Naive thymus-derived CD8-positive, alpha-beta T cell (primary cell): ENCODE measurements around the gene SLC34A2. TPM values are rescaled to one million over a fixed set of nuclear protein-coding genes. Genes with fewer than 3 reads are reported as not detected.
"Not testable (repeated sequence)": the region's sequence is repeated elsewhere in the genome, so short reads cannot be mapped to it uniquely, and the experiment has no call there.

Source experiments
- ATAC-seq, 2 donors: fragments of 150-1000 bp; cut with Tn5 transposase in 1 of 2; sonication (Bioruptor Pico), chemical (Tn5 transposase) in 1 of 2; 1 replicate in 1 of 2; 2 replicates in 1 of 2; pipeline ENCODE4 v1.10.0; 2021; ENCODE audit warnings: mild to moderate bottlenecking in 2 of 2, moderate library complexity in 2 of 2
- POLR2A ChIA-PET: fragments of 350-600 bp; sonication (Branson Sonifier 250); formaldehyde crosslinking; loops from one replicate; lab custom pipeline; 2021; ENCODE audit warnings: antibody characterized with exemption; lab: Charles Lee
- DNase-seq, 10 donors: peaks; one replicate each; pipeline versions ENCODE4 v3.0.0 to v3.0.0-alpha.2; 2020 to 2022
- H3K27ac Mint-ChIP-seq, 10 donors: one replicate each; pipeline ENCODE4 v1.8.0; 2020 to 2022; ENCODE audit warnings: mild to moderate bottlenecking in 10 of 10, mixed read lengths in 10 of 10, moderate library complexity in 4 of 10, inconsistent platforms in 1 of 10
- H3K27me3 Mint-ChIP-seq, 5 donors: one replicate each; pipeline ENCODE4 v1.8.0; 2021 to 2022; ENCODE audit warnings: mixed read lengths in 5 of 5
- H3K36me3 Mint-ChIP-seq, 3 donors: one replicate each; pipeline ENCODE4 v1.8.0; 2020 to 2022; ENCODE audit warnings: mixed read lengths in 3 of 3, mild to moderate bottlenecking in 2 of 3, inconsistent platforms in 1 of 3
- H3K4me1 Mint-ChIP-seq, 4 donors: one replicate each; pipeline ENCODE4 v1.8.0; 2021 to 2022; ENCODE audit warnings: mixed read lengths in 4 of 4
- H3K4me3 Mint-ChIP-seq, 10 donors: one replicate each; pipeline ENCODE4 v1.8.0; 2020 to 2022; ENCODE audit warnings: mild to moderate bottlenecking in 10 of 10, mixed read lengths in 10 of 10, moderate library complexity in 6 of 10, inconsistent platforms in 1 of 10
- H3K9me3 Mint-ChIP-seq, 9 donors: one replicate each; pipeline ENCODE4 v1.8.0; 2020 to 2022; ENCODE audit warnings: mixed read lengths in 9 of 9, mild to moderate bottlenecking in 3 of 9, inconsistent platforms in 1 of 9, moderate library complexity in 1 of 9
- polyA plus RNA-seq, 3 donors: library from polyadenylated mRNA; unstranded; fragments of 300-500 nt; fragmentation: Illumina TruSeq; gene quantifications; one replicate each; pipeline ENCODE4 v1.2.3, GENCODE V29; 2021
- total RNA-seq, 8 experiments: library from RNA in 2 of 8; stranded (reverse) in 2 of 8; gene quantifications; one replicate each; pipeline ENCODE4 v1.2.3 and lab custom pipeline; 2021 to 2026

SLC34A2 gene
- not detected for total RNA-seq
- not detected for polyA plus RNA-seq
- 0 to 0.09 (median 0) reads per million in 6 experiments for total RNA-seq (lab: John Stamatoyannopoulos, UW)

- no peaks in the 10 kb centered on the region for H3K36me3 Mint-ChIP-seq
- no peak within 1 kb of the TSS for H3K4me3 Mint-ChIP-seq
- no peak for ATAC-seq
- H3K4me1 Mint-ChIP-seq, result peaks cover 0 to 9% (median 3%) of the 10 kb centered on the region in 4 donors
- POLR2A ChIA-PET, result no interaction called here
- H3K9me3 Mint-ChIP-seq, result peaks cover 0 to 2% (median 0%) of the 10 kb centered on the region in 9 donors
- H3K27ac Mint-ChIP-seq, result peak within 1 kb of the TSS in 1 of 10 donors; percentile 57
- no peak for DNase-seq
- peaks cover 11 to 30% (median 23%) of the 10 kb centered on the region in 5 donors for H3K27me3 Mint-ChIP-seq
Observed at GRCh38 chr4:25654971-25655963, at the start of gene SLC34A2. SLC34A2 (plus strand) TSS chr4:25655851; CDS start chr4:25662501, 6,650 bp downstream.

- Mint-ChIP-seq H3K27ac (no peak overlapping the region), H3K36me3 (no peaks in the 10 kb centered on the region), H3K4me1 (no peaks in the 10 kb centered on the region), H3K4me3 (no peak overlapping the region), H3K9me3 (peaks cover 0 to 1% (median 0%) of the 10 kb centered on the region in 9 donors), H3K27me3 (peaks cover 0 to 9% (median 3%) of the 10 kb centered on the region in 5 donors)
- POLR2A ChIA-PET, result no interaction called here
- DNase-seq (no peak), ATAC-seq (no peak)
Observed at GRCh38 chr4:25608644-25609043, 47.0 kb upstream of the SLC34A2 start.

GRCh38 chr4:25609976-25610375 is 45.7 kb upstream of the SLC34A2 start:
- H3K9me3 Mint-ChIP-seq, result peaks cover 0 to 1% (median 0%) of the 10 kb centered on the region in 9 donors
- H3K36me3 Mint-ChIP-seq, result no peaks in the 10 kb centered on the region
- no peaks in the 10 kb centered on the region for H3K4me1 Mint-ChIP-seq
- no peak overlapping the region for H3K27ac Mint-ChIP-seq
- POLR2A ChIA-PET, result no interaction called here
- peaks cover 0 to 9% (median 2%) of the 10 kb centered on the region in 5 donors for H3K27me3 Mint-ChIP-seq
- DNase-seq (no peak), ATAC-seq (no peak)
- H3K4me3 Mint-ChIP-seq, result no peak overlapping the region

DNA sequence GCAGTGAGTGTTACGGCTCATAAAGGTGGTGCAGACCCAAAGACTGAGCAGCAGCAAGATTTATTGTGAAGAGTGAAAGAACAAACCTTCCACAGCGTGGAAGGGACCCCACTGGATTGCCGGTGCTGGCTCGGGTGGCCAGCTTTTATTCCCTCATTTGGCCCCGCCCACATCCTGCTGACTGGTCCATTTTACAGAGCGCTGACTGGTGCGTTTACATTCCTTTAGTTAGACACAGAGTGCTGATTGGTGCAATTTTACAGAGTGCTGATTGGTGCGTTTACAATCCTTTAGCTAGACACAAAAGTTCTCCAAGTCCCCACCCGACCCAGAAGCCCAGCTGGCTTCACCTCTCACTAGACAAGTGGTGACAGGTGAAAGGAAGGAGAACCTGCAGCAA is 42.0 kb upstream of the SLC34A2 start:
- POLR2A ChIA-PET, result not testable (repeated sequence)

DNA sequence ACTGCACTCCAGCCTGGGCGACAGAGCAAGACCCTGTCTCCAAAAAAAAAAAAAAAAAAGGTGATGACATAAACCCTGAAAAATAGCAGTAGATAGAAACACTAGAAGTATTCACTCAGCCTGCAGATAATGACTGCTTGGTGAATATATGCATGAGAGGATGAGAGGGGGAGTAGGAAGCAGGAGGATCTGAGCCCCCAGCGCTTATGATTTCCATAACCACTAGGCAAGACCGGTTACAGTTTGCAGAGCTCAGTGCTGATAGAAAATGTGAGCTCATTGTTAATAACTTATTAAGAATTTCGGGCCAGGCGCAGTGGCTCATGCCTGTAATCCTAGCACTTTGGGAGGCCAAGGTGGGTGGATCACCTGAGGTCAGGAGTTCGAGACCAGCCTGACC is 40.8 kb upstream of the SLC34A2 start:
- no peak for DNase-seq
- POLR2A ChIA-PET, result no interaction called here
- no peaks in the 10 kb centered on the region for H3K36me3 Mint-ChIP-seq
- no peak overlapping the region for H3K4me3 Mint-ChIP-seq
- no peaks in the 10 kb centered on the region for H3K4me1 Mint-ChIP-seq
- peaks cover 0 to 1% (median 0%) of the 10 kb centered on the region in 9 donors for H3K9me3 Mint-ChIP-seq
- peaks cover 0 to 3% (median 0%) of the 10 kb centered on the region in 5 donors for H3K27me3 Mint-ChIP-seq
- ATAC-seq, result no peak
- H3K27ac Mint-ChIP-seq, result no peak overlapping the region

More for the DNA sequence above, 42.0 kb upstream of the SLC34A2 start:
- H3K4me3 Mint-ChIP-seq, H3K4me1 Mint-ChIP-seq, H3K27me3 Mint-ChIP-seq, H3K36me3 Mint-ChIP-seq, H3K27ac Mint-ChIP-seq, H3K9me3 Mint-ChIP-seq, DNase-seq, ATAC-seq: not testable (repeated sequence)

GRCh38 chr4:25621027-25621930 is 34.4 kb upstream of the SLC34A2 start:
- Mint-ChIP-seq H3K36me3 (no peaks in the 10 kb centered on the region), H3K27ac (no peak overlapping the region), H3K27me3 (peaks cover 0 to 4% (median 2%) of the 10 kb centered on the region in 5 donors), H3K9me3 (peaks cover 0 to 2% (median 0%) of the 10 kb centered on the region in 9 donors), H3K4me3 (no peak overlapping the region), H3K4me1 (peaks cover 0 to 3% (median 0%) of the 10 kb centered on the region in 4 donors)
- ATAC-seq (no peak), DNase-seq (no peak)
- POLR2A ChIA-PET, result no interaction called here

- Mint-ChIP-seq H3K27me3 (peaks cover 0 to 5% (median 2%) of the 10 kb centered on the region in 5 donors), H3K9me3 (peaks cover 0 to 2% (median 0%) of the 10 kb centered on the region in 9 donors), H3K4me1 (peaks cover 0 to 3% (median 0%) of the 10 kb centered on the region in 4 donors), H3K27ac (no peak overlapping the region), H3K36me3 (no peaks in the 10 kb centered on the region), H3K4me3 (no peak overlapping the region)
- POLR2A ChIA-PET, result no interaction called here
- no peak for ATAC-seq
- no peak for DNase-seq
Observed at GRCh38 chr4:25624616-25625015, 31.0 kb upstream of the SLC34A2 start.

- Mint-ChIP-seq H3K27ac (no peak overlapping the region), H3K4me1 (no peaks in the 10 kb centered on the region), H3K36me3 (no peaks in the 10 kb centered on the region), H3K4me3 (no peak overlapping the region), H3K9me3 (peaks cover 0 to 10% (median 0%) of the 10 kb centered on the region in 9 donors), H3K27me3 (peaks cover 2 to 11% (median 9%) of the 10 kb centered on the region in 5 donors)
- DNase-seq (no peak), ATAC-seq (no peak)
- POLR2A ChIA-PET, result no interaction called here
Observed at GRCh38 chr4:25628451-25628850, 27.2 kb upstream of the SLC34A2 start.

- DNase-seq, result no peak
- H3K27me3 Mint-ChIP-seq, result peaks cover 0 to 12% (median 8%) of the 10 kb centered on the region in 5 donors
- no peaks in the 10 kb centered on the region for H3K4me1 Mint-ChIP-seq
- no peak overlapping the region for H3K27ac Mint-ChIP-seq
- no peaks in the 10 kb centered on the region for H3K36me3 Mint-ChIP-seq
- H3K4me3 Mint-ChIP-seq, result no peak overlapping the region
- ATAC-seq, result no peak
- peaks cover 0 to 10% (median 0%) of the 10 kb centered on the region in 9 donors for H3K9me3 Mint-ChIP-seq
- POLR2A ChIA-PET, result no interaction called here
Observed at GRCh38 chr4:25632135-25632534, 23.5 kb upstream of the SLC34A2 start.

DNA sequence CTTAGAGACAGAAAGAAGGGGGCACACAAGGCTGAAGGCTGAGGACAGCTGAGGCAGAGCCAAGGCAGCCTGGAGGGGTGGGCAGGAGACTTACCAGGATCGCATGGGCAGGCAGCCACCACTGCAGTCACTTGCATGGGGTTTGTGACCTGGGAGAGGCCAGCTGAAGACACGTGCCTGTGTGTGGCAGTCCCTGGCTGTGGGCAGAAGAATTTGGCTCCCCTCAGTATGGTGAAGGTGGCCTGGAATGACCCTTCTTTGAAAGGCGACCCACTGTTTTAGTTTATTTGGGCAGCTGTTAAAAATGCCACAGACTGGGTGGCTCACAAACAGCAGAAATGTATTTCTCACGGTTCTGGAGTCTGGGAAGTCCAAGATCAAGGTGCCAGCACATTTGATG is 22.1 kb upstream of the SLC34A2 start:
- no peak overlapping the region for H3K27ac Mint-ChIP-seq
- DNase-seq (no peak), ATAC-seq (no peak)
- H3K27me3 Mint-ChIP-seq, result peaks cover 0 to 12% (median 8%) of the 10 kb centered on the region in 5 donors
- H3K4me1 Mint-ChIP-seq, result no peaks in the 10 kb centered on the region
- no peaks in the 10 kb centered on the region for H3K36me3 Mint-ChIP-seq
- peaks cover 0 to 10% (median 0%) of the 10 kb centered on the region in 9 donors for H3K9me3 Mint-ChIP-seq
- POLR2A ChIA-PET, result no interaction called here
- no peak overlapping the region for H3K4me3 Mint-ChIP-seq

- ATAC-seq, result no peak
- H3K36me3 Mint-ChIP-seq, result no peaks in the 10 kb centered on the region
- H3K9me3 Mint-ChIP-seq, result peaks cover 0 to 10% (median 0%) of the 10 kb centered on the region in 9 donors
- no peak overlapping the region for H3K27ac Mint-ChIP-seq
- peaks cover 0 to 12% (median 8%) of the 10 kb centered on the region in 5 donors for H3K27me3 Mint-ChIP-seq
- no peak overlapping the region for H3K4me3 Mint-ChIP-seq
- no peaks in the 10 kb centered on the region for H3K4me1 Mint-ChIP-seq
- POLR2A ChIA-PET, result no interaction called here
- no peak for DNase-seq
Observed at GRCh38 chr4:25635501-25635900, 20.1 kb upstream of the SLC34A2 start.

GRCh38 chr4:25637581-25638220 is 17.9 kb upstream of the SLC34A2 start:
- POLR2A ChIA-PET, result no interaction called here
- Mint-ChIP-seq H3K27ac (no peak overlapping the region), H3K4me3 (no peak overlapping the region), H3K4me1 (no peaks in the 10 kb centered on the region), H3K9me3 (no peaks in the 10 kb centered on the region), H3K27me3 (peaks cover 0 to 7% (median 4%) of the 10 kb centered on the region in 5 donors), H3K36me3 (no peaks in the 10 kb centered on the region)
- DNase-seq, result no peak
- ATAC-seq, result no peak
